Endothelial cell of umbilical vein (primary cell): Measurements from ENCODE around the gene NLRP9. TPM values are rescaled to one million over a fixed set of nuclear protein-coding genes. Genes with fewer than 3 reads are reported as not detected.

Experiments
- BruUV-seq: library from RNA; stranded (reverse); fragments of 400-500 nt; replicated peaks from 2 replicates; lab custom pipeline; 2021; lab: Mats Ljungman, UMichigan
- CTCF ChIA-PET: fragments of 300-600, 350-600 bp; sonication (Branson Sonifier 250); formaldehyde crosslinking; loops from one replicate; lab custom pipeline; 2021; ENCODE audit warnings: antibody characterized with exemption, inconsistent platforms; lab: Charles Lee
- POLR2A ChIA-PET: fragments of 300-600, 350-600 bp; sonication (Branson Sonifier 250); formaldehyde crosslinking; loops from one replicate; lab custom pipeline; 2021; ENCODE audit warnings: antibody characterized with exemption, inconsistent platforms; lab: Charles Lee
- DNase-seq: peaks from one replicate; pipeline ENCODE4 v3.0.0-alpha.2; 2011; ENCODE audit warnings: low read depth, low spot score
- FAIRE-seq: peaks from 2 replicates; lab custom pipeline; 2011; peaks lifted over from hg19 to GRCh38; lab: Jason Lieb, UNC
- H2AFZ ChIP-seq: 2 replicates; pipeline ENCODE4 v1.6.0; 2012; ENCODE audit warnings: low read depth, low read length, control low read depth, inconsistent platforms
- H3K27ac ChIP-seq: 2 replicates; pipeline ENCODE4 v1.5.1; 2011; ENCODE audit warnings: low read depth, mild to moderate bottlenecking, control low read depth, low read length, moderate library complexity; ENCODE audit not compliant: insufficient read depth
- H3K27me3 ChIP-seq, 2 experiments: 2 replicates each; pipeline versions ENCODE4 v1.6.0 to v1.6.1; 2011; ENCODE audit warnings: low read length in 2 of 2, mixed read lengths in 1 of 2; ENCODE audit not compliant: control insufficient read depth in 2 of 2, insufficient read depth in 2 of 2
- H3K36me3 ChIP-seq, 2 experiments: 2 replicates in 1 of 2; 3 replicates in 1 of 2; pipeline ENCODE4 v1.5.1; 2011; ENCODE audit warnings: low read length in 2 of 2, mild to moderate bottlenecking in 1 of 2, moderate library complexity in 1 of 2; ENCODE audit not compliant: control insufficient read depth in 2 of 2, insufficient read depth in 2 of 2; ENCODE audit errors: extremely low read depth in 1 of 2
- H3K4me1 ChIP-seq: 3 replicates; pipeline ENCODE4 v1.5.1; 2011; ENCODE audit warnings: mild to moderate bottlenecking, low read length; ENCODE audit not compliant: control insufficient read depth, insufficient read depth; ENCODE audit errors: extremely low read depth
- H3K4me2 ChIP-seq: 2 replicates; pipeline ENCODE4 v1.6.1; 2011; ENCODE audit warnings: low read length, control low read depth, mixed read lengths; ENCODE audit not compliant: insufficient read depth
- H3K4me3 ChIP-seq, 3 experiments: fragments of 200-600 bp in 1 of 3; sonication (generic), shearing (Covaris generic) in 1 of 3; replicated peaks in 1 of 3; 2 replicates each; pipeline ENCODE4 v1.5.1; 2011 to 2016; ENCODE audit warnings: control low read depth in 3 of 3, low read length in 3 of 3, mild to moderate bottlenecking in 2 of 3, inconsistent platforms in 1 of 3, low read depth in 1 of 3, moderate library complexity in 1 of 3; ENCODE audit not compliant: insufficient read depth in 1 of 3
- H3K79me2 ChIP-seq: 2 replicates; pipeline ENCODE4 v1.6.0; 2012; ENCODE audit warnings: low read length, inconsistent platforms; ENCODE audit not compliant: control insufficient read depth, insufficient read depth
- H3K9ac ChIP-seq: replicated peaks from 2 replicates; pipeline ENCODE3; 2011; ENCODE audit warnings: low read length, control low read depth; ENCODE audit not compliant: insufficient read depth; ENCODE audit errors: extremely low read depth
- H3K9me1 ChIP-seq: replicated peaks from 3 replicates; pipeline ENCODE4 v1.6.0; 2011; ENCODE audit warnings: mild to moderate bottlenecking, low read length; ENCODE audit not compliant: control insufficient read depth, insufficient read depth; ENCODE audit errors: extremely low read depth
- H3K9me3 ChIP-seq: replicated peaks from 2 replicates; pipeline ENCODE4 v1.5.1; 2012; ENCODE audit warnings: low read length, inconsistent platforms; ENCODE audit not compliant: control insufficient read depth, insufficient read depth
- H4K20me1 ChIP-seq: replicated peaks from 2 replicates; pipeline ENCODE3; 2011; ENCODE audit warnings: mild to moderate bottlenecking, low read length; ENCODE audit not compliant: control insufficient read depth, insufficient read depth; ENCODE audit errors: extremely low read depth
- CTCF ChIP-seq, 2 donors: IDR thresholded peaks; 1 replicate in 1 of 2; 2 replicates in 1 of 2; pipeline ENCODE4 v1.5.1; 2011; ENCODE audit warnings: low read length in 2 of 2, mild to moderate bottlenecking in 2 of 2, moderate library complexity in 2 of 2, control low read depth in 1 of 2, inconsistent platforms in 1 of 2, low read depth in 1 of 2; ENCODE audit not compliant: insufficient read depth in 1 of 2; ENCODE audit errors: extremely low read depth in 1 of 2
- FOS ChIP-seq: IDR thresholded peaks from 2 replicates; pipeline ENCODE4 v1.6.1; 2011; ENCODE audit warnings: mild to moderate bottlenecking, low read length, moderate library complexity, borderline replicate concordance; ENCODE audit not compliant: insufficient read depth
- GATA2 ChIP-seq: IDR thresholded peaks from 2 replicates; pipeline ENCODE4 v1.7.0; 2011; ENCODE audit warnings: low read depth, mild to moderate bottlenecking, moderate library complexity, mixed read lengths, low read length; ENCODE audit not compliant: insufficient read length, insufficient read depth
- JUN ChIP-seq: IDR thresholded peaks from 2 replicates; pipeline ENCODE4 v1.6.1; 2011; ENCODE audit warnings: borderline replicate concordance, low read depth; ENCODE audit not compliant: insufficient read length, insufficient read depth
- MYC ChIP-seq: IDR thresholded peaks from one replicate; pipeline ENCODE4 v1.6.1; 2011; ENCODE audit warnings: mild to moderate bottlenecking, low read depth, low read length
- POLR2A ChIP-seq: IDR thresholded peaks from 2 replicates; pipeline ENCODE4 v1.6.1; 2012; ENCODE audit warnings: low read depth, mild to moderate bottlenecking, control low read depth, low read length
- dilution Hi-C: fragments of 300-500 bp; cut with MboI; formaldehyde crosslinking; loops from one replicate; pipeline ENCODE4 v1.15.0; 2019; ENCODE audit warnings: low sequenced_read_pairs; ENCODE audit not compliant: extremely low pct_ligation_motif_present
- intact Hi-C: fragments of 100-400 bp; cut with micrococcal nuclease; formaldehyde crosslinking; loops from one replicate; pipeline ENCODE4 v1.10.0; 2022
- polyA plus RNA-seq, 4 experiments: library from polyadenylated mRNA; depleted of rRNA in 3 of 4; stranded (reverse) in 3 of 4; unstranded in 1 of 4; fragments of >200 nt; gene quantifications; 2 replicates each; pipeline versions ENCODE4 v1.2.1 to v1.2.3, GENCODE V29; 2011 to 2012; ENCODE audit warnings: missing spikeins in 1 of 4
- total RNA-seq: library from RNA; stranded (reverse); gene quantifications from 2 replicates; pipeline ENCODE4 v1.2.3, GENCODE V29; 2021
- TF ChIP-seq, protein P1 (sequence below): IDR thresholded peaks from 2 replicates; pipeline ENCODE4 v1.6.1; 2011; ENCODE audit not compliant: insufficient read depth, insufficient read length

NLRP9 gene
- total and polyA plus RNA-seq, 2 donors (not counting 3 experiments of a cell fraction or from before 2014, with no cell fraction given): not detected

GRCh38 chr19:55666343-55667005 lies 71.7 kb downstream of the NLRP9 start:
- H3K4me3 ChIP-seq: no peak overlapping the region
- H4K20me1 ChIP-seq: no peaks in the 10 kb centered on the region
- ChIA-PET POLR2A (interaction anchor here (1.5 kb wide), 1 partner anchor 12 kb away, joined by 3 read pairs; the partner anchor contains the start of gene U2AF2), CTCF (interaction anchor here (0.5 to 0.9 kb wide), 2 partner anchors 12 to 27 kb away, joined by 3 to 5 read pairs; partner anchors contain the start of gene U2AF2)
- no peak overlapping the region for H3K27ac ChIP-seq
- H3K27me3 ChIP-seq: no peaks in the 10 kb centered on the region
- H3K4me1 ChIP-seq: no peaks in the 10 kb centered on the region
- intact Hi-C loops (no loop called here), dilution Hi-C loops (no loop called here)
- peaks cover 92% of the 10 kb centered on the region for H3K79me2 ChIP-seq
- TF ChIP-seq, protein P1, sequence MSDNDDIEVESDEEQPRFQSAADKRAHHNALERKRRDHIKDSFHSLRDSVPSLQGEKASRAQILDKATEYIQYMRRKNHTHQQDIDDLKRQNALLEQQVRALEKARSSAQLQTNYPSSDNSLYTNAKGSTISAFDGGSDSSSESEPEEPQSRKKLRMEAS: no peak
- TF ChIP-seq MYC (no peak), FOS (no peak), CTCF (IDR thresholded peaks at IDR 0.05; ENCODE audit: extremely low read depth in 1 of 2, insufficient read depth in 1 of 2, low read depth in 1 of 2, low read length in 2 of 2) (no peak), JUN (no peak), GATA2 (no peak), POLR2A (no peak)
- FAIRE-seq: no peak
- H3K9ac ChIP-seq: no peak overlapping the region
- no peak for DNase-seq
- peaks cover 27 to 76% of the 10 kb centered on the region in 2 experiments for H3K36me3 ChIP-seq
- no peaks in the 10 kb centered on the region for H3K9me3 ChIP-seq
- no TSS peak for BruUV-seq
- no peak overlapping the region for H2AFZ ChIP-seq
- H3K4me2 ChIP-seq: no peak overlapping the region
- H3K9me1 ChIP-seq: no peaks in the 10 kb centered on the region
